ENCODE measurements around the gene MYRIP.

DNA sequence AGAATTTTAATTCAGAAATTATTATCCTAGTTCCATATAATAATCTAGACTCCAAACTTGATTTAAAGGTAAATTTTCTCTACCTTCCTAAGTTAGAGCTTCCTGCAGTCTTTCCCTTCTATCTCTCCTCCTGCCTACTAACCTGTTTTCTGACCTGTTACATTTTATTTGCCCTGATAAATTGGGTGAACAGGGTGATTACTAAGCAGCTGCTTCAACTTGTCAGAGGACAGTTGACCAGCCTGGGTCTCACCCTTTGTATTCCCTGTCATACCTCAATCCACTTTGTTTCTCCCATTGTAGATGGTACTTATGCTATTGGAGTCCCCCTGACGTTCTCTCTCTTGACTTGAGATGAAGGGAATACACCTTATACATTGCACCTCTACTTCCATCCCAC is 28.4 kb upstream of the MYRIP start:
- TF ChIP-seq, protein P1, sequence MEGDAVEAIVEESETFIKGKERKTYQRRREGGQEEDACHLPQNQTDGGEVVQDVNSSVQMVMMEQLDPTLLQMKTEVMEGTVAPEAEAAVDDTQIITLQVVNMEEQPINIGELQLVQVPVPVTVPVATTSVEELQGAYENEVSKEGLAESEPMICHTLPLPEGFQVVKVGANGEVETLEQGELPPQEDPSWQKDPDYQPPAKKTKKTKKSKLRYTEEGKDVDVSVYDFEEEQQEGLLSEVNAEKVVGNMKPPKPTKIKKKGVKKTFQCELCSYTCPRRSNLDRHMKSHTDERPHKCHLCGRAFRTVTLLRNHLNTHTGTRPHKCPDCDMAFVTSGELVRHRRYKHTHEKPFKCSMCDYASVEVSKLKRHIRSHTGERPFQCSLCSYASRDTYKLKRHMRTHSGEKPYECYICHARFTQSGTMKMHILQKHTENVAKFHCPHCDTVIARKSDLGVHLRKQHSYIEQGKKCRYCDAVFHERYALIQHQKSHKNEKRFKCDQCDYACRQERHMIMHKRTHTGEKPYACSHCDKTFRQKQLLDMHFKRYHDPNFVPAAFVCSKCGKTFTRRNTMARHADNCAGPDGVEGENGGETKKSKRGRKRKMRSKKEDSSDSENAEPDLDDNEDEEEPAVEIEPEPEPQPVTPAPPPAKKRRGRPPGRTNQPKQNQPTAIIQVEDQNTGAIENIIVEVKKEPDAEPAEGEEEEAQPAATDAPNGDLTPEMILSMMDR (IDR thresholded peaks at IDR 0.05) = no peak
- no peak for TF ChIP-seq POLR2A (IDR thresholded peaks at IDR 0.05)
